ENCODE data around the gene SMIM9. TPM values are rescaled to one million over a fixed set of nuclear protein-coding genes. Genes with fewer than 3 reads are reported as not detected.

The SMIM9 gene
- total RNA-seq, 1 experiment from 2014 or later, result not detected

GRCh38 chrX:154775419-154776349 lies 58.8 kb downstream of the SMIM9 start:
- H3K27me3 ChIP-seq (ENCODE audit: insufficient read depth, low read length), result no peaks in the 10 kb centered on the region
- TF ChIP-seq SIN3A (IDR thresholded peaks at IDR 0.05; ENCODE audit: low read depth), result no peak
- TF ChIP-seq SP1 (IDR thresholded peaks at IDR 0.05; ENCODE audit: low read depth), result no peak
- TF ChIP-seq JUND (IDR thresholded peaks at IDR 0.05), result no peak
- TF ChIP-seq EZH2phosphoT487 (IDR thresholded peaks at IDR 0.05; ENCODE audit: borderline replicate concordance), result no peak
- TF ChIP-seq MAX (IDR thresholded peaks at IDR 0.05), result no peak
- no peak for TF ChIP-seq EZH2 (IDR thresholded peaks at IDR 0.05)
- TF ChIP-seq FOSL1 (IDR thresholded peaks at IDR 0.05; ENCODE audit: low read depth), result no peak
- TF ChIP-seq SRF (IDR thresholded peaks at IDR 0.05; ENCODE audit: low read depth), result no peak
- no peak for TF ChIP-seq CBX3 (IDR thresholded peaks at IDR 0.05; ENCODE audit: low read depth)
- no peak for TF ChIP-seq CEBPB (IDR thresholded peaks at IDR 0.05; ENCODE audit: low read depth)
- no peak for TF ChIP-seq POLR2A (IDR thresholded peaks at IDR 0.05; ENCODE audit: borderline replicate concordance, extremely low read depth, insufficient read depth, insufficient read length)
- TF ChIP-seq YY1 (IDR thresholded peaks at IDR 0.05; ENCODE audit: extremely low read depth, insufficient replicate concordance, low read depth, low read length), result no peak
- H3K4me1 ChIP-seq (ENCODE audit: control insufficient read depth in 1 of 2, insufficient read depth in 2 of 2, low read length in 2 of 2), result no peaks in the 10 kb centered on the region
- DNase-seq (ENCODE audit: low read depth, low spot score) (no peak), ATAC-seq (peak; percentile 41; the same call in 1 of the 2 replicates)
- peaks cover 15 to 40% of the 10 kb centered on the region in 2 experiments; a peak in 3 of 4 replicates for H3K36me3 ChIP-seq (ENCODE audit: control insufficient read depth in 1 of 2, insufficient read depth in 2 of 2, low read length in 2 of 2)
- no peaks in the 10 kb centered on the region for H4K20me1 ChIP-seq (ENCODE audit: insufficient read depth)
- intact Hi-C loops (cut with micrococcal nuclease), result no loop called here
- no peak overlapping the region for H3K4me3 ChIP-seq (replicated peaks in 1 of 2; ENCODE audit: low read depth in 1 of 2, low read length in 2 of 2)
- peaks cover 23% of the 10 kb centered on the region for H3K79me2 ChIP-seq (ENCODE audit: insufficient read depth, low read length)
- no peak overlapping the region for H3K4me2 ChIP-seq (ENCODE audit: low read length)
- no peaks in the 10 kb centered on the region for H3K9me2 ChIP-seq (ENCODE audit: insufficient read depth)
- H2AFZ ChIP-seq (ENCODE audit: low read depth, low read length, poor library complexity, severe bottlenecking), result no peak overlapping the region
- no peak overlapping the region for H3K9ac ChIP-seq (ENCODE audit: low read length)
- no TSS peak for BruUV-seq (replicated peaks)
- ChIA-PET RAD21 (ENCODE audit: low non-redundant PET in 1 of 2, low total read pairs in 2 of 2, uncharacterized antibody in 2 of 2, unreplicated experiment in 2 of 2) (no interaction called here), CTCF (no interaction called here), POLR2A (no interaction called here)
- no peak overlapping the region for H3K27ac ChIP-seq (ENCODE audit: low read depth, low read length)
- no peaks in the 10 kb centered on the region for H3K9me3 ChIP-seq (ENCODE audit: control insufficient read depth in 1 of 2, insufficient read depth in 1 of 2, low read depth in 1 of 2, low read length in 2 of 2)
